MM.1S (cell line): Measurements from ENCODE around the gene REG1A.

Source experiments
- CTCF ChIP-seq: fragments of 300-600 bp; sonication (generic); IDR thresholded peaks from 2 replicates; pipeline ENCODE4 v1.5.1; 2016; ENCODE audit warnings: antibody characterized with exemption, low read length, mixed read lengths
- EZH2 ChIP-seq: fragments of 300-600 bp; sonication (generic); optimal IDR thresholded peaks from 2 replicates; pipeline ENCODE3; 2017; ENCODE audit warnings: low read depth, mild to moderate bottlenecking, antibody characterized with exemption, low read length, mixed read lengths

DNA sequence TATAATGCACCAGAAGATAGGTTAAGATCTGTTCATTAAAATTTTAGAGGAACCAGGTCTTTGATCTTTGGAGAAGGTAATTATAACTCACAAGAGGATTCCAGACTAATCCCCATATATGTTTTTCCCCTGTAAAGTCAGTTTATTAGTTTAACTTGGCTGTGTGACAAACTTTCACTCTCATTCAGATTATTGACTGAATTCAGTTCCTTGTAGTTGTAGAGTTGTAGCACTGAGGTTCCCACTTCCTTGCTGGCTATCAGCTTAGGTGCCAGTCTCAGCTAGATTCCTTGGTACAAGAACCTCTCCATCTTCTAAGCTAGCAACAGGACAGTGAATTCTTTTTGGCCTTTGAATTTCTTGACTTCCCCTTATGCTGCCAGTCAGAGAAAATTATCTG, 19.1 kb downstream of the REG1A start:
- TF ChIP-seq CTCF (no peak), EZH2 (no peak)
